ENCODE data around the gene RCAN2.

The RCAN2 gene

DNA sequence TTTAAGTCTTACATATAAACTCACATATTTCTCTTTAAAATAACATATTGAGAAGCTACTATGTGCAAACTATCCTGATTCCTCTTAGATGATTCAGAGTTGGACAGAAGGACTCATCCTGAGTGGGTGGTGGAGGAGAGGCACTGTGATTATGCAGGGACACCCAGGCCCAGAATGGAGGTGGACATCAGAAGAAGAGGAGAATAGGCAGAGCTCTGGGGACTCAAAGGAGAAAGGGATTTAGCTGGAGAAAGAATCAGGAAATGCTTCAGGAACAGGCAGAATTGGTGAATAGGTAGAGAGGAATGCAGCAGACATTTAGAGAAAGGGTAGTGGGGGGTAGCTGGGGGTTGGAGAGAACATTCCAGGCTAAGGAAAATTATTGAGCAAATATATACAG lies 17.4 kb downstream of the RCAN2 start:
- DNase-seq (ENCODE audit: low read depth), result no peak
- TF ChIP-seq, protein P1, sequence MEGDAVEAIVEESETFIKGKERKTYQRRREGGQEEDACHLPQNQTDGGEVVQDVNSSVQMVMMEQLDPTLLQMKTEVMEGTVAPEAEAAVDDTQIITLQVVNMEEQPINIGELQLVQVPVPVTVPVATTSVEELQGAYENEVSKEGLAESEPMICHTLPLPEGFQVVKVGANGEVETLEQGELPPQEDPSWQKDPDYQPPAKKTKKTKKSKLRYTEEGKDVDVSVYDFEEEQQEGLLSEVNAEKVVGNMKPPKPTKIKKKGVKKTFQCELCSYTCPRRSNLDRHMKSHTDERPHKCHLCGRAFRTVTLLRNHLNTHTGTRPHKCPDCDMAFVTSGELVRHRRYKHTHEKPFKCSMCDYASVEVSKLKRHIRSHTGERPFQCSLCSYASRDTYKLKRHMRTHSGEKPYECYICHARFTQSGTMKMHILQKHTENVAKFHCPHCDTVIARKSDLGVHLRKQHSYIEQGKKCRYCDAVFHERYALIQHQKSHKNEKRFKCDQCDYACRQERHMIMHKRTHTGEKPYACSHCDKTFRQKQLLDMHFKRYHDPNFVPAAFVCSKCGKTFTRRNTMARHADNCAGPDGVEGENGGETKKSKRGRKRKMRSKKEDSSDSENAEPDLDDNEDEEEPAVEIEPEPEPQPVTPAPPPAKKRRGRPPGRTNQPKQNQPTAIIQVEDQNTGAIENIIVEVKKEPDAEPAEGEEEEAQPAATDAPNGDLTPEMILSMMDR (IDR thresholded peaks at IDR 0.05; ENCODE audit: control insufficient read depth, extremely low read depth, insufficient read depth), result no peak
- no peak overlapping the region for H3K4me3 ChIP-seq (ENCODE audit: low read depth, low read length)

DNA sequence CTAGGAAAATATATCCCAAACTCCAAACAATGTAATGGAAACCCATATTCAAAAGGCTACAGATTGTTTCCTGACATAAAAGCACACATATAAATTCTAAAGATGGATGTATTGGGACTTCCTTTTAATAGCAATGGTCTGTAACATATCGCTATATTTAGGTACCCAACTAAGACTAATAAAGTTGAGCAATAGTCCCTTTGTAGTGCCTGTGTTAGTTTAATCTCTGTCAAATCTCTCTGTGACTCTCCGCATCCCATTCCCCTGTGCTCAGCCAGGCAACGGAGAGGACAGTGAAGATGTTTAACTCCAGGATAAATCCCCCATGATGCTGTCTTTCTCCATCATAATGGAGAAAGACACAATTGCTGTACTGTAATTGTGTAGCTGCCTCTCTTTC lies 19.0 kb downstream of the RCAN2 start:
- no peak overlapping the region for H3K4me3 ChIP-seq (ENCODE audit: low read depth, low read length)
- DNase-seq (ENCODE audit: low read depth), result no peak
- TF ChIP-seq, protein P1 (IDR thresholded peaks at IDR 0.05; ENCODE audit: control insufficient read depth, extremely low read depth, insufficient read depth), result no peak

DNA sequence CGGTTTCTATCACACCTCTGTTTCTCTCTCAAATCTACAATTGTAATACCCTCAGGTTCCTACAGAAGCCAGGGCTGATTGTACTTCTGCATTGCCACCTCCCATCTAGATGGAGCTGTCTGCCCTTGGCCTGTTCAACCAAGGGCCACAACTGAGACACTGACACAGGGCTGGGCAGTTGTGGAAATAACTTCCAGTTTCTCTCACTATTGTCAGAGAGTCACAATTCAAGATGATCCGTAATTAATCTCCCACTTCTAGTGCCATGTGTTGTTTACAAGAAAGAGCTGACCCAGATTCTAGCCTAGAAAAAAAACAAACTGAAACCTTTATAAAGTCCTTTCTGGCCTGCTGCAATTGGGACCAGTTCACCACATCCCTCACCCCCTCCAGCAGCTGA lies 22.2 kb downstream of the RCAN2 start:
- no peak overlapping the region for H3K4me3 ChIP-seq (ENCODE audit: low read depth, low read length)
- TF ChIP-seq, protein P1 (IDR thresholded peaks at IDR 0.05; ENCODE audit: control insufficient read depth, extremely low read depth, insufficient read depth), result no peak

DNA sequence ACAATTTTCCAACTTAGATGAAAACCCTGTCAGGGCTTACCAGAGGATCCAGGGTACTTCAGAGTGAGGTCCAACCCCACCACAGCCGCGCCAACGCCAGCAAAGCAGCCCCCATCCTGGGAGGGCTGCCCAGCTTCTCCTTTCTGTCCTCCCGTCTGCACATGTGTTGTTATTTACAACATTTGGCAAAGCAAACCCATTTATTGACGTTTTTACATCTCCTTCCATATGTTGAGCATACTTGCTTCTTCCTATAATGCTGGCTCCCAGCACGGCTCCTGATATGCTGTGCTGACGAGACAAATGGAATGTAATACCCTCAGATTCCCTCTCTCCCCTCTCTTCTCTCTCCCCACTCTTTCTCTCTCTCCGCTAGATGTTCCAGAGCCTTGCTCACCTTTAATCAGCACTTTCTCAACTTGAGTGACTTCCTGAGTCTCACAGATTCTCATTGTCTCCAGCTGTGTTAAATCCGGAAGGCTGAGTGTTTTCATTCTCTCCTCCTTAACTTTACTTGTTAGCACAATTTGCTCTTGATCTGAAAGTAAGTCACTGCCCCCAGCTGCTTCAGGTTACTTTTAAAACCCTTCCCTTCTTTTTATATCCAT lies 22.7 kb downstream of the RCAN2 start:
- no peak for DNase-seq (ENCODE audit: low read depth)
- no peak overlapping the region for H3K4me3 ChIP-seq (ENCODE audit: low read depth, low read length)
- TF ChIP-seq, protein P1 (IDR thresholded peaks at IDR 0.05; ENCODE audit: control insufficient read depth, extremely low read depth, insufficient read depth), result no peak

More for the DNA sequence above, 22.2 kb downstream of the RCAN2 start:
- DNase-seq (ENCODE audit: low read depth), result no peak

DNA sequence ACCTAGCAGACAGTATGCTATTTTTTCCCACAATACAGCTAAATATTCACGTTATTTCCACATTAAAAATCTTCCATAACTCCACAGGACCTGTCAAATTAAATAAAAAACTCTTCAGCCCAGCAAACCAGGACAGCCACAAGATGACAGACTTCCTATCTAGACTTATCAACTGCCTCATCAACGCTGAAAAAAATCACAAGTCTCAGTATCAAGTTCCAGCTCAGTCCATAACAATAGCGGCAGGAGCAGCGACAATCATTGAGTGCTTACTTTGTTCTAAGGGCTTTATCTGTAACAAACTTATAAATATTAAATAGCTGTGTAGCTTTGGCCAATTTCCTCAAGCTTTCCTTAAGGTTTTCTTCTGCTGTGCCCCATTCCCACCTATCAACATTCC lies 24.7 kb downstream of the RCAN2 start:
- no peak for DNase-seq (ENCODE audit: low read depth)
- no peak overlapping the region for H3K4me3 ChIP-seq (ENCODE audit: low read depth, low read length)
- TF ChIP-seq, protein P1 (IDR thresholded peaks at IDR 0.05; ENCODE audit: control insufficient read depth, extremely low read depth, insufficient read depth), result no peak

DNA sequence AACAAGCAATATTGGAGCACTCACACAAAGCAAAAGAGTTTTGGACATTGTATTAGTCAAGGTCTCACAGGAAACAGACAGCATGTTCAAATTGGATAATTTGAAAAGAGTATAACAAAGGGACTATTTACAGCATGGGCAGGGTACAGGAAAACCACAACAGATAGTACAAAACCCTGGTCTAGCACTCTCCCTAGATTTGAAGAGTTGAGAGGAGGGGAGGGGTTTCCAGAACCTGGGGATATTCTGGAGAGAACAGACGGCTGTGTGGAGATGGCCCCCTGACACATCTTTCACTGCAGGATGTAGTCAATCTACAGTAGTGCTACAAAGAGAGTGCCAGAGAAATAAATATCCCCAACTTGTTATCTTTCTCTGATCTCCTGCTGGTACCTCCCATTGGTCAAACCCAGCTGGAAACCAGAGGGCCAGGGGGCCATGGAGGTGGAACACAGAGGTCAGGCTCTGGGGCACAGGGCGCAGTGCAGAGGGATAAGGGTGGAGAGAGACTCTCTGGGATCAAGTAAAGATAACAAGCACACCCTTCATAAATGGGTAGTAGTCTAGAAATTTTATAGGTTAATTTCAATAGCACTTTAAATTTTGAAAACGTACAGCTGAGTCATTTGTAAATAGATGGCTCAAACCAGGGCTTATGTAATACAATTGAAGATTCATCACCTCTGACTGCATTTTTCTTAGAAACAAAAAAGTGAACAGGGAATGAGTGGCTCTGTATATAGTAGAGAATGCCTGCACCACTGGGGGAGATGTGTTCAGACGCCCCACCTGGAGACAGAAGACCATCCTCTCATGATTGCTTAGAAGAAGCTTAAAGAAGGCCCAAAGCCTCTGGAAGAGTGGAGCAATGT lies 25.7 kb downstream of the RCAN2 start:
- no peak for DNase-seq (ENCODE audit: low read depth)
- TF ChIP-seq, protein P1 (IDR thresholded peaks at IDR 0.05; ENCODE audit: control insufficient read depth, extremely low read depth, insufficient read depth), result no peak
- no peak overlapping the region for H3K4me3 ChIP-seq (ENCODE audit: low read depth, low read length)
